Pancreas (tissue), 10 donors: ENCODE data around the gene RTRAF. TPM values are rescaled to one million over a fixed set of nuclear protein-coding genes. Genes with fewer than 3 reads are reported as not detected.

Experiments used
- ATAC-seq, 4 donors: fragments of 200-7000 bp; cut with Tn5 transposase; one replicate each; pipeline versions ENCODE4 v1.8.0 to v1.9.1; 2020; ENCODE audit warnings: mild to moderate bottlenecking in 4 of 4, moderate library complexity in 4 of 4
- DNase-seq, 6 donors: peaks; one replicate each; pipeline ENCODE4 v3.0.0-alpha.2; 2020
- FAIRE-seq: peaks from 2 replicates; lab custom pipeline; 2012; peaks lifted over from hg19 to GRCh38; lab: Jason Lieb, UNC
- H3K27ac ChIP-seq, 4 donors: fragments of 200-600 bp; sonication (generic); 1 replicate in 3 of 4; 2 replicates in 1 of 4; pipeline versions ENCODE4 v1.5.0 to v1.8.0; 2020
- H3K27me3 ChIP-seq, 4 donors: fragments of 200-600 bp; one replicate each; pipeline ENCODE4 v1.8.0; 2021
- H3K36me3 ChIP-seq, 3 donors: fragments of 200-600 bp; sonication (generic) in 1 of 3; one replicate each; pipeline versions ENCODE4 v1.5.0 to v1.8.0; 2020 to 2021
- H3K4me1 ChIP-seq, 3 donors: fragments of 200-600 bp; one replicate each; pipeline ENCODE4 v1.8.0; 2021
- H3K4me3 ChIP-seq, 4 donors: fragments of 200-600 bp; sonication (generic) in 2 of 4; one replicate each; pipeline versions ENCODE4 v1.5.0 to v1.8.0; 2020 to 2021
- H3K9me3 ChIP-seq, 4 donors: fragments of 200-600 bp; one replicate each; pipeline ENCODE4 v1.8.0; 2021
- CTCF ChIP-seq, 4 donors: fragments of 200-600 bp; sonication (generic) in 3 of 4; IDR thresholded peaks; one replicate each; pipeline versions ENCODE4 v1.5.0 to v1.8.0; 2021; ENCODE audit warnings: antibody characterized with exemption in 4 of 4
- WGBS, 2 donors: extraction: QIAGEN DNeasy Blood & Tissue Kit; methylation state at CpG; one replicate each; pipeline ENCODE4 v1.1.7; 2013; 5-methylcytosine and 5-hydroxymethylcytosine counted together
- intact Hi-C, 3 donors: fragments of 100-400 bp; cut with DNase I; formaldehyde crosslinking; loops; one replicate each; pipeline versions ENCODE4 v1.11.1 to v1.14.2; 2022
- polyA plus RNA-seq, 2 donors: library from polyadenylated mRNA; stranded (reverse); fragments of 200-250 nt; gene quantifications; one replicate each; pipeline ENCODE4 v1.2.3, GENCODE V29; 2013
- total RNA-seq, 6 donors: library from RNA; stranded (reverse); fragmentation: NEBNext Ultra II Directional in 4 of 6; extraction: Animal tissue kit (Norgen Biotek cat#: 25700) in 4 of 6; gene quantifications; one replicate each; pipeline versions ENCODE4 v1.2.1 to v1.2.4, GENCODE V29; 2021 to 2023
- donor health status: healthy with polysubstance abuse.
- donor health status: DM: no; HTN: no; CAD: no; lungs with moderate emphysema.
- donor health status: DM: no; HTN: no; CAD: no.
- donor health status: control.
- donor health status: control.
- donor health status: Bipolar disorder and iron deficiency.
- donor health status: DM: yes; HTN: yes; CAD: no.
- donor health status: DM: no; HTN: no; CAD: no.
- donor health status: DM: no; HTN: no; CAD: no.
- donor health status: DM: yes; HTN: yes; CAD: no.

RTRAF gene
- total and polyA plus RNA-seq, 8 donors: 57.5 to 96.4 (median 69.0) TPM

- H3K27ac ChIP-seq: no peak overlapping the region
- intact Hi-C loops: no loop called here
- no peak for FAIRE-seq
Observed at GRCh38 chr14:52008136-52008535, 18.8 kb downstream of the RTRAF start.

DNA sequence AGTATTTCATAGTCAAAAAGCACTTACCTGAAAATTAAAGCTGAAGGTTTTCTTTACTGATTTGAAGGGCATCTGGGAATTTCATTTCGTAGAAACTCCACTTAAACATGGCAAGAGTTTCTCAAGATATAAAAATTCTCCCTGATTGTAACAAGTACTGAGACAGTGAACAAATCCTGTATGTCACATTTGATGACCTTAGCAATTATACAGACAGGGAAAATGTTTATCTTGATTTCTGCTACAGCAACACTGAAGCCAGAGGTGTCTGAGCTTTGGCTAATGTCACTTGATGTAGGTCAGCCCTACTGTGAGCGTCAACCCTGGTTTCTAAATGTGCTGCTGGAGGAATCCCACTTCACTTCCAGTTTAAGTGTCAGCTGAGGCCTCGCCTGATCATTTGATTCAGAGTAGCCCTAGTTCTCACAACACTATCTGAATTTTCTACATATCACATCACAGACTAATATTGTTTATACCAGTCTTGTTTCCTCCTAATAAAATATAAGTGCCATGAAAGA is 20.9 kb downstream of the RTRAF start:
- peaks cover 0 to 47% (median 8%) of the 10 kb centered on the region in 3 donors for H3K36me3 ChIP-seq
- intact Hi-C loops: no loop called here
- no peak overlapping the region for H3K27ac ChIP-seq
- no peak overlapping the region for H3K4me3 ChIP-seq
- DNase-seq (no peak), ATAC-seq (no peak), FAIRE-seq (no peak)
- no peaks in the 10 kb centered on the region for H3K4me1 ChIP-seq
- H3K27me3 ChIP-seq: no peaks in the 10 kb centered on the region
- no peak for TF ChIP-seq CTCF (IDR thresholded peaks at IDR 0.05)
- WGBS, 2 donors: 78 to 94% methylated on average over 3 of the region's 3 CpGs
- no peaks in the 10 kb centered on the region for H3K9me3 ChIP-seq

More at GRCh38 chr14:52008136-52008535, 18.8 kb downstream of the RTRAF start:
- H3K36me3 ChIP-seq: peaks cover 0 to 60% (median 13%) of the 10 kb centered on the region in 3 donors
- WGBS, 2 donors: 95% methylated on average over 4 of the region's 4 CpGs
- H3K4me1 ChIP-seq: peaks cover 4 to 10% (median 9%) of the 10 kb centered on the region in 3 donors
- H3K27me3 ChIP-seq: no peaks in the 10 kb centered on the region
- no peak for TF ChIP-seq CTCF (IDR thresholded peaks at IDR 0.05)
- ATAC-seq (no peak), DNase-seq (no peak)
- H3K4me3 ChIP-seq: no peak overlapping the region
- no peaks in the 10 kb centered on the region for H3K9me3 ChIP-seq

- FAIRE-seq: no peak
Observed at GRCh38 chr14:52011523-52011922, 22.2 kb downstream of the RTRAF start.

DNA sequence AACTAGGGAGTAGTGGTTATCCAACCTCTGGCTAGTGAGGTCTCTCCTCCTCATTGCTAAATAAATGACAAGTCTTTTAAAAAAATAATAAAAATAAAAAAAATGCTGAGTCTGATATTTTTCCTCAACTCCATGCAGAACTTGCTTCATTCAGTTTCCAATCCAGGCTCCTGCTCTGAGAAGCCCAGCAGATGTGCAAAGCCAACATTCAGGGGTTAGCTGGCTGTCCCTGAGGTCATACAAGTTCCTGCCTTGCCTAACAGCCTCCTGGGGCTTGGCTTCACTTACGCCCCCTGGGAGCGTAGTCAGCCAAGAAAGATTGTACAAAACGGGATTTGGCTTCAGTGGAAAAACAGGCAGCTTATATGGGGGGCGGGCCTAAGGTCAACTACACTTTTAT is 23.3 kb downstream of the RTRAF start:
- 32% methylated on average over 4 of the region's 4 CpGs for WGBS, 2 donors
- peak in 2 of 6 donors; percentile 37 to 48 for DNase-seq
- TF ChIP-seq CTCF (IDR thresholded peaks at IDR 0.05): no peak
- Histone ChIP-seq H3K36me3 (peaks cover 0 to 38% (median 8%) of the 10 kb centered on the region in 3 donors), H3K27me3 (no peaks in the 10 kb centered on the region), H3K9me3 (no peaks in the 10 kb centered on the region), H3K4me1 (no peaks in the 10 kb centered on the region), H3K4me3 (no peak overlapping the region), H3K27ac (no peak overlapping the region)
- peak; percentile 59 to 77 (median 70) for ATAC-seq
- intact Hi-C loops: no loop called here
- FAIRE-seq: no peak

More at GRCh38 chr14:52011523-52011922, 22.2 kb downstream of the RTRAF start:
- no peak overlapping the region for H3K4me3 ChIP-seq
- DNase-seq (no peak), ATAC-seq (no peak)
- intact Hi-C loops: no loop called here
- no peak overlapping the region for H3K27ac ChIP-seq
- H3K9me3 ChIP-seq: no peaks in the 10 kb centered on the region
- TF ChIP-seq CTCF (IDR thresholded peaks at IDR 0.05): no peak
- H3K27me3 ChIP-seq: no peaks in the 10 kb centered on the region
- WGBS, 2 donors: 88 to 89% methylated on average over 9 of the region's 9 CpGs
- H3K4me1 ChIP-seq: no peaks in the 10 kb centered on the region
- peaks cover 0 to 38% (median 8%) of the 10 kb centered on the region in 3 donors for H3K36me3 ChIP-seq

GRCh38 chr14:52013984-52014600 is 24.7 kb downstream of the RTRAF start:
- Histone ChIP-seq H3K9me3 (no peaks in the 10 kb centered on the region), H3K4me1 (no peaks in the 10 kb centered on the region), H3K27me3 (no peaks in the 10 kb centered on the region), H3K27ac (no peak overlapping the region), H3K36me3 (peaks cover 0 to 24% (median 3%) of the 10 kb centered on the region in 3 donors), H3K4me3 (no peak overlapping the region)
- DNase-seq (no peak), FAIRE-seq (no peak), ATAC-seq (peak in 2 of 4 donors; percentile 5 to 27)
- 73 to 75% methylated on average over 11 of the region's 11 CpGs for WGBS, 2 donors
- no peak for TF ChIP-seq CTCF (IDR thresholded peaks at IDR 0.05)
- intact Hi-C loops: no loop called here
